OCI-LY1 (cell line): ENCODE data around the gene NOG.

ENCODE experiments used
- EZH2 ChIP-seq: fragments of 200-600 bp; sonication (generic), shearing (Covaris generic); IDR thresholded peaks from 2 replicates; pipeline ENCODE4 v1.8.0; 2017; ENCODE audit warnings: borderline replicate concordance, mixed run types, mild to moderate bottlenecking, antibody characterized with exemption, low read length, moderate library complexity, mixed read lengths
- TF ChIP-seq, protein P1 (sequence below): fragments of 200-600 bp; sonication (generic), shearing (Covaris generic); IDR thresholded peaks from 2 replicates; pipeline ENCODE4 v1.5.1; 2017; ENCODE audit warnings: mild to moderate bottlenecking, antibody characterized with exemption, low read length, moderate library complexity, mixed read lengths

DNA sequence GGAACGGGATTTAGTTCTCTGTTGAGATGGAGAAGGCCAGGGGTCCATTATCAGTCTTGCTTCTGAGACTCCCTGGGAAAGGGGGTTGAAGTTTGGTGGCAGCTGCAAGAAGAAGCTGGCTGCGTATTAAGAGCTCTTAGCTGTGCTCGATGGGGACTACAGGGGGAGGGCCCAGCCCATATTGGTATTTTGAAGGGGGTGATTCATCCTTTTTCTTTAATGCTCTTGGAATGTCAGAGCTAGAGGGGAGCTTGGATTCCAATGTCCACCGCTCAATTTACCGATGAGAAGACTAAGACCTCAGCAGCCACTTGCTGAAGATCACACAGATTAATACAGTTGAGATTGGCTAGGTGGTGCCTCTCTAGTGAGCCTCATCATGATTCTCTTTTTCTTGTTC lies 5.0 kb downstream of the NOG start:
- TF ChIP-seq, protein P1, sequence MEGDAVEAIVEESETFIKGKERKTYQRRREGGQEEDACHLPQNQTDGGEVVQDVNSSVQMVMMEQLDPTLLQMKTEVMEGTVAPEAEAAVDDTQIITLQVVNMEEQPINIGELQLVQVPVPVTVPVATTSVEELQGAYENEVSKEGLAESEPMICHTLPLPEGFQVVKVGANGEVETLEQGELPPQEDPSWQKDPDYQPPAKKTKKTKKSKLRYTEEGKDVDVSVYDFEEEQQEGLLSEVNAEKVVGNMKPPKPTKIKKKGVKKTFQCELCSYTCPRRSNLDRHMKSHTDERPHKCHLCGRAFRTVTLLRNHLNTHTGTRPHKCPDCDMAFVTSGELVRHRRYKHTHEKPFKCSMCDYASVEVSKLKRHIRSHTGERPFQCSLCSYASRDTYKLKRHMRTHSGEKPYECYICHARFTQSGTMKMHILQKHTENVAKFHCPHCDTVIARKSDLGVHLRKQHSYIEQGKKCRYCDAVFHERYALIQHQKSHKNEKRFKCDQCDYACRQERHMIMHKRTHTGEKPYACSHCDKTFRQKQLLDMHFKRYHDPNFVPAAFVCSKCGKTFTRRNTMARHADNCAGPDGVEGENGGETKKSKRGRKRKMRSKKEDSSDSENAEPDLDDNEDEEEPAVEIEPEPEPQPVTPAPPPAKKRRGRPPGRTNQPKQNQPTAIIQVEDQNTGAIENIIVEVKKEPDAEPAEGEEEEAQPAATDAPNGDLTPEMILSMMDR: no peak
- no peak for TF ChIP-seq EZH2
